Mammary epithelial cell (primary cell): ENCODE results near the gene ADAMTS3.

Source experiments
- EZH2 ChIP-seq: IDR thresholded peaks from 2 replicates; pipeline ENCODE4 v1.6.1; 2012; ENCODE audit warnings: low read length, inconsistent platforms, borderline replicate concordance
- TF ChIP-seq, protein P1 (sequence below), 2 donors: IDR thresholded peaks in 1 of 2; conservative IDR thresholded peaks in 1 of 2; 2 replicates each; pipeline ENCODE4 v1.5.1; 2011 to 2012; ENCODE audit warnings: inconsistent platforms in 2 of 2, low read length in 2 of 2, mild to moderate bottlenecking in 2 of 2, control low read depth in 1 of 2, low read depth in 1 of 2; ENCODE audit not compliant: insufficient read depth in 1 of 2; ENCODE audit errors: extremely low read depth in 1 of 2

DNA sequence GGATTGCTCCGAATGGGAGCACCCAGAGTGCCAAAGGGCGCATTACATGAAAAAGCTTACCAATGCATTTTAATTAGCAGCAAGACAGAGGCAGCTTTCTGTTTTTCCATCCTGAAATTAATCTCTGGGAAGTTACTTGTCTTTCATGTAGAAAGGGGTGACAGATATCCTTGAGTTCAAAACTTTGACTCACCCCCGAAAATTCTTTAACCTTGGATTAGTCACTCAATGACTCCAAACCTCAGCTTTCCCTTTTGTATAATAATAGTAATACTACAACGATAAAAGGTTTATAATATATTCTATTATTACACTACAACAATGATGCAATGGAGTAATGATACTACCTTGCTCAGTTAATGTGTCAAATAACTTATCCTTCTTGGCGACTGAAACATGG is 126.3 kb downstream of the ADAMTS3 start:
- TF ChIP-seq, protein P1, sequence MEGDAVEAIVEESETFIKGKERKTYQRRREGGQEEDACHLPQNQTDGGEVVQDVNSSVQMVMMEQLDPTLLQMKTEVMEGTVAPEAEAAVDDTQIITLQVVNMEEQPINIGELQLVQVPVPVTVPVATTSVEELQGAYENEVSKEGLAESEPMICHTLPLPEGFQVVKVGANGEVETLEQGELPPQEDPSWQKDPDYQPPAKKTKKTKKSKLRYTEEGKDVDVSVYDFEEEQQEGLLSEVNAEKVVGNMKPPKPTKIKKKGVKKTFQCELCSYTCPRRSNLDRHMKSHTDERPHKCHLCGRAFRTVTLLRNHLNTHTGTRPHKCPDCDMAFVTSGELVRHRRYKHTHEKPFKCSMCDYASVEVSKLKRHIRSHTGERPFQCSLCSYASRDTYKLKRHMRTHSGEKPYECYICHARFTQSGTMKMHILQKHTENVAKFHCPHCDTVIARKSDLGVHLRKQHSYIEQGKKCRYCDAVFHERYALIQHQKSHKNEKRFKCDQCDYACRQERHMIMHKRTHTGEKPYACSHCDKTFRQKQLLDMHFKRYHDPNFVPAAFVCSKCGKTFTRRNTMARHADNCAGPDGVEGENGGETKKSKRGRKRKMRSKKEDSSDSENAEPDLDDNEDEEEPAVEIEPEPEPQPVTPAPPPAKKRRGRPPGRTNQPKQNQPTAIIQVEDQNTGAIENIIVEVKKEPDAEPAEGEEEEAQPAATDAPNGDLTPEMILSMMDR (conservative IDR thresholded peaks at IDR 0.05 in 1 of 2, IDR thresholded peaks at IDR 0.05 in 1 of 2; ENCODE audit: extremely low read depth in 1 of 2, insufficient read depth in 1 of 2, low read depth in 1 of 2, low read length in 2 of 2): no peak
- TF ChIP-seq EZH2: no peak
